ENCODE measurements around the gene MBD2. TPM values are rescaled to one million over a fixed set of nuclear protein-coding genes. Genes with fewer than 3 reads are reported as not detected.
A peak's percentile ranks its signal among the peaks of the same experiment; 100 is the strongest.

Gene MBD2
- total and polyA plus RNA-seq, 2 of the 8 experiments (the other 6 are each of a cell fraction or from before 2014, with no cell fraction given): 36.2 to 52.7 TPM

DNA sequence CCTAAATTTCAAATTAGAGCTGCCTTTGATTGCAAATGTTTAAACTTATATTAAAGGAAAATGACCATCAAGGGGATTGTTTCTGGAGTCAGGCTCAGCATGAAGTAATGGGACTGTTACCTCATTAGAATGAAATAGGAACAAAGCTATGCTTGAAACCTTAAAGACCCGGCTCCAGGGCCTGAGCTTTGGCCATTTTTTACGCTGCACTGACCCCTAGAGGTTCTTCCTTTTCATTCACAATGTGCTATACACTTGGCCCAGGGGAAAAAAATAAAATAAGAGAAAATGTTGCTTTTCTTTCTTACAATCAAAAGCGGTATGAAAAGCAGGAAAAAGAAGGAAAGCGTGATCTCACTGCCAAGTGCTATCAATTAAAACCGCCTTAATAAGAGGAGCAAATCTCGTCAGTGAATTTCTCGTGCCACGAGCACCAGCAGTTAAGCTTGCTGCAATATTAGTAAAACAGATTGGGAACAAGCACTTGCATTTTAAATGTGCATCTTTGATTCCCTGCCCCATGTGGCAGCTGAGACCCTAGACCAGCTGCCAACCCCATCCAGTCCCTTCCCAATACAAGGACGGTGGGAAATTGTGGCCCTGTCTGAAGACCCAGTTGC, 96.6 kb downstream of the MBD2 start:
- Histone ChIP-seq H3K14ac (ENCODE audit: insufficient read length) (no peak overlapping the region), H3K23me2 (ENCODE audit: low read depth, low read length) (peaks cover 2% of the 10 kb centered on the region; the same call in 1 of the 2 replicates), H4K20me1 (replicated peaks in 1 of 2; ENCODE audit: control insufficient read depth in 1 of 2, insufficient read depth in 2 of 2, low read length in 2 of 2) (no peaks in the 10 kb centered on the region), H3K4me2 (ENCODE audit: insufficient read depth in 1 of 2, low read depth in 2 of 2, low read length in 2 of 2) (no peak overlapping the region), H2AFZ (ENCODE audit: low read length) (peak overlapping the region; percentile 11; the same call in 1 of the 2 replicates), H3K4me3 (ENCODE audit: extremely low read depth in 1 of 4, insufficient read depth in 2 of 4, low read depth in 3 of 4, low read length in 4 of 4) (no peak overlapping the region), H3K79me2 (ENCODE audit: control insufficient read depth in 1 of 2, insufficient read depth in 2 of 2, low read length in 2 of 2) (no peaks in the 10 kb centered on the region), H3K27ac (ENCODE audit: low read depth, low read length) (no peak overlapping the region), H2BK20ac (ENCODE audit: low read length) (peak overlapping the region; percentile 75; the same call in 1 of the 2 replicates), H3K36me3 (ENCODE audit: control insufficient read depth in 2 of 4, insufficient read depth in 4 of 4, low read length in 3 of 4) (no peaks in the 10 kb centered on the region), H3K56ac (replicated peaks; ENCODE audit: insufficient read length, low read depth, low read length) (no peak overlapping the region), H3K4ac (replicated peaks; ENCODE audit: insufficient read length, low read depth, low read length) (peak overlapping the region; percentile 60), H3K23ac (ENCODE audit: insufficient read length) (no peak overlapping the region), H4K8ac (ENCODE audit: extremely low read depth, insufficient read depth, low read length) (no peak overlapping the region), H2AK5ac (ENCODE audit: low read depth, low read length) (no peak overlapping the region), H3K27me3 (replicated peaks in 1 of 4; ENCODE audit: control insufficient read depth in 3 of 4, extremely low read depth in 1 of 4, insufficient read depth in 3 of 4, low read length in 3 of 4) (no peaks in the 10 kb centered on the region), H3K18ac (ENCODE audit: extremely low read depth, low read length) (no peak overlapping the region), H2BK5ac (ENCODE audit: low read depth, low read length) (peak overlapping the region; percentile 68; the same call in 1 of the 2 replicates), H2BK120ac (replicated peaks; ENCODE audit: low read depth, low read length) (no peak overlapping the region), H3K4me1 (replicated peaks in 1 of 4; ENCODE audit: control insufficient read depth in 3 of 4, insufficient read depth in 4 of 4, low read length in 3 of 4) (peaks cover 0 to 11% (median 3%) of the 10 kb centered on the region in 4 experiments; a peak in 4 of 7 replicates), H2BK15ac (ENCODE audit: low read length) (peak overlapping the region; percentile 54; the same call in 1 of the 2 replicates), H3K9me3 (ENCODE audit: insufficient read depth in 2 of 2, low read depth in 1 of 2, low read length in 1 of 2) (no peaks in the 10 kb centered on the region), H4K91ac (replicated peaks; ENCODE audit: insufficient read length, low read length) (no peak overlapping the region), H4K5ac (ENCODE audit: insufficient read length, low read depth, low read length) (no peak overlapping the region), H2BK12ac (ENCODE audit: low read depth, low read length) (0 out of 2 replicates have a peak overlapping the region, but pooled peaks have one; percentile 52), H3K9ac (replicated peaks in 1 of 4; ENCODE audit: extremely low read depth in 1 of 4, low read depth in 3 of 4, low read length in 3 of 4) (0 out of 7 replicates have a peak overlapping the region, but pooled peaks of 1 of the 4 experiments have one; percentile 7), H3K79me1 (ENCODE audit: low read depth, low read length) (no peaks in the 10 kb centered on the region)
- TF ChIP-seq, protein P1, sequence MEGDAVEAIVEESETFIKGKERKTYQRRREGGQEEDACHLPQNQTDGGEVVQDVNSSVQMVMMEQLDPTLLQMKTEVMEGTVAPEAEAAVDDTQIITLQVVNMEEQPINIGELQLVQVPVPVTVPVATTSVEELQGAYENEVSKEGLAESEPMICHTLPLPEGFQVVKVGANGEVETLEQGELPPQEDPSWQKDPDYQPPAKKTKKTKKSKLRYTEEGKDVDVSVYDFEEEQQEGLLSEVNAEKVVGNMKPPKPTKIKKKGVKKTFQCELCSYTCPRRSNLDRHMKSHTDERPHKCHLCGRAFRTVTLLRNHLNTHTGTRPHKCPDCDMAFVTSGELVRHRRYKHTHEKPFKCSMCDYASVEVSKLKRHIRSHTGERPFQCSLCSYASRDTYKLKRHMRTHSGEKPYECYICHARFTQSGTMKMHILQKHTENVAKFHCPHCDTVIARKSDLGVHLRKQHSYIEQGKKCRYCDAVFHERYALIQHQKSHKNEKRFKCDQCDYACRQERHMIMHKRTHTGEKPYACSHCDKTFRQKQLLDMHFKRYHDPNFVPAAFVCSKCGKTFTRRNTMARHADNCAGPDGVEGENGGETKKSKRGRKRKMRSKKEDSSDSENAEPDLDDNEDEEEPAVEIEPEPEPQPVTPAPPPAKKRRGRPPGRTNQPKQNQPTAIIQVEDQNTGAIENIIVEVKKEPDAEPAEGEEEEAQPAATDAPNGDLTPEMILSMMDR (IDR thresholded peaks at IDR 0.05; ENCODE audit: control extremely low read depth in 1 of 3, insufficient read depth in 1 of 3, low read depth in 1 of 3, low read length in 3 of 3): peak; percentile 16 to 61 (median 61)
- TF ChIP-seq PHF8 (conservative IDR thresholded peaks at IDR 0.05; ENCODE audit: low read depth, low read length) (no peak), GTF2F1 (IDR thresholded peaks at IDR 0.05; ENCODE audit: borderline replicate concordance, low read depth, low read length) (no peak), CEBPB (IDR thresholded peaks at IDR 0.05; ENCODE audit: low read depth, low read length) (0 out of 2 replicates have a peak, but pooled peaks have one; percentile 32), RAD21 (IDR thresholded peaks at IDR 0.05 in 1 of 2, conservative IDR thresholded peaks at IDR 0.05 in 1 of 2; ENCODE audit: low read depth in 2 of 2, low read length in 2 of 2) (peak; percentile 90 to 92), TBP (IDR thresholded peaks at IDR 0.05; ENCODE audit: low read depth, low read length) (no peak), SP4 (IDR thresholded peaks at IDR 0.05; ENCODE audit: low read length) (no peak), NRF1 (IDR thresholded peaks at IDR 0.05; ENCODE audit: low read depth, low read length) (no peak)
- POLR2A ChIA-PET (ENCODE audit: partially characterized antibody): no interaction called here
- 39% methylated on average over 9 of the region's 9 CpGs; no CpG with 5 or more reads in 1 of the 2 experiments for WGBS, 2 experiments (ENCODE audit: extremely low coverage in 1 of 2, insufficient coverage in 1 of 2, insufficient read length in 1 of 2, insufficient replicate concordance in 2 of 2, low coverage in 1 of 2, low lambda C conversion rate in 2 of 2, missing lambda C conversion rate in 1 of 2)
- DNase-seq (ENCODE audit: low read depth in 1 of 2, low spot score in 2 of 2) (peak in 1 of 2 experiments; percentile 53), FAIRE-seq (peak; percentile 19)
- CTCF ChIA-PET (ENCODE audit: partially characterized antibody): interaction anchor here (0.6 to 5.1 kb wide), 33 partner anchors 8 to 1900 kb away, joined by 3 to 48 read pairs (median 4); no protein-coding TSS in a partner anchor

Data from H1 (cell line).